ENCODE results near the gene LYPD8. TPM values are rescaled to one million over a fixed set of nuclear protein-coding genes. Genes with fewer than 3 reads are reported as not detected.
"Not testable (repeated sequence)": the region's sequence is repeated elsewhere in the genome, so short reads cannot be mapped to it uniquely, and the experiment has no call there.

LYPD8 gene
- total RNA-seq, 1 experiment from 2014 or later, result not detected

GRCh38 chr1:248798791-248799190, 43.2 kb upstream of the LYPD8 start:
- POLR2A ChIA-PET, result no interaction called here
- in situ Hi-C loops (cut with HindIII; ENCODE audit: low pct_unique_long_range_greater_than_20kb, low sequenced_read_pairs), result no loop called here
- DNase-seq (ENCODE audit: low read depth, low spot score) (no peak), ATAC-seq (no peak)
- Histone ChIP-seq H3K4me3 (ENCODE audit: low read depth in 2 of 2, low read length in 2 of 2) (no peak overlapping the region), H3K27ac (ENCODE audit: low read length) (no peak overlapping the region), H3K27me3 (ENCODE audit: control insufficient read depth, insufficient read depth, low read length) (peaks cover 3% of the 10 kb centered on the region), H3K9me3 (ENCODE audit: control insufficient read depth, insufficient read depth, low read depth, low read length) (no peaks in the 10 kb centered on the region), H3K36me3 (ENCODE audit: control insufficient read depth, insufficient read depth, low read length) (no peaks in the 10 kb centered on the region), H3K4me1 (ENCODE audit: control insufficient read depth, insufficient read depth, low read length) (no peaks in the 10 kb centered on the region)
- CTCF ChIA-PET, result no interaction called here
- TF ChIP-seq POLR2AphosphoS5 (IDR thresholded peaks at IDR 0.05; ENCODE audit: low read depth, low read length) (no peak), TCF7L2 (IDR thresholded peaks at IDR 0.05; ENCODE audit: low read depth, low read length) (no peak), SIN3A (IDR thresholded peaks at IDR 0.05; ENCODE audit: borderline replicate concordance, insufficient read depth, low read depth, low read length) (no peak)
- TF ChIP-seq, protein P1, sequence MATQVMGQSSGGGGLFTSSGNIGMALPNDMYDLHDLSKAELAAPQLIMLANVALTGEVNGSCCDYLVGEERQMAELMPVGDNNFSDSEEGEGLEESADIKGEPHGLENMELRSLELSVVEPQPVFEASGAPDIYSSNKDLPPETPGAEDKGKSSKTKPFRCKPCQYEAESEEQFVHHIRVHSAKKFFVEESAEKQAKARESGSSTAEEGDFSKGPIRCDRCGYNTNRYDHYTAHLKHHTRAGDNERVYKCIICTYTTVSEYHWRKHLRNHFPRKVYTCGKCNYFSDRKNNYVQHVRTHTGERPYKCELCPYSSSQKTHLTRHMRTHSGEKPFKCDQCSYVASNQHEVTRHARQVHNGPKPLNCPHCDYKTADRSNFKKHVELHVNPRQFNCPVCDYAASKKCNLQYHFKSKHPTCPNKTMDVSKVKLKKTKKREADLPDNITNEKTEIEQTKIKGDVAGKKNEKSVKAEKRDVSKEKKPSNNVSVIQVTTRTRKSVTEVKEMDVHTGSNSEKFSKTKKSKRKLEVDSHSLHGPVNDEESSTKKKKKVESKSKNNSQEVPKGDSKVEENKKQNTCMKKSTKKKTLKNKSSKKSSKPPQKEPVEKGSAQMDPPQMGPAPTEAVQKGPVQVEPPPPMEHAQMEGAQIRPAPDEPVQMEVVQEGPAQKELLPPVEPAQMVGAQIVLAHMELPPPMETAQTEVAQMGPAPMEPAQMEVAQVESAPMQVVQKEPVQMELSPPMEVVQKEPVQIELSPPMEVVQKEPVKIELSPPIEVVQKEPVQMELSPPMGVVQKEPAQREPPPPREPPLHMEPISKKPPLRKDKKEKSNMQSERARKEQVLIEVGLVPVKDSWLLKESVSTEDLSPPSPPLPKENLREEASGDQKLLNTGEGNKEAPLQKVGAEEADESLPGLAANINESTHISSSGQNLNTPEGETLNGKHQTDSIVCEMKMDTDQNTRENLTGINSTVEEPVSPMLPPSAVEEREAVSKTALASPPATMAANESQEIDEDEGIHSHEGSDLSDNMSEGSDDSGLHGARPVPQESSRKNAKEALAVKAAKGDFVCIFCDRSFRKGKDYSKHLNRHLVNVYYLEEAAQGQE (IDR thresholded peaks at IDR 0.05; ENCODE audit: insufficient read depth in 1 of 2, low read depth in 2 of 2, low read length in 1 of 2), result no peak
- TF ChIP-seq, protein P2, sequence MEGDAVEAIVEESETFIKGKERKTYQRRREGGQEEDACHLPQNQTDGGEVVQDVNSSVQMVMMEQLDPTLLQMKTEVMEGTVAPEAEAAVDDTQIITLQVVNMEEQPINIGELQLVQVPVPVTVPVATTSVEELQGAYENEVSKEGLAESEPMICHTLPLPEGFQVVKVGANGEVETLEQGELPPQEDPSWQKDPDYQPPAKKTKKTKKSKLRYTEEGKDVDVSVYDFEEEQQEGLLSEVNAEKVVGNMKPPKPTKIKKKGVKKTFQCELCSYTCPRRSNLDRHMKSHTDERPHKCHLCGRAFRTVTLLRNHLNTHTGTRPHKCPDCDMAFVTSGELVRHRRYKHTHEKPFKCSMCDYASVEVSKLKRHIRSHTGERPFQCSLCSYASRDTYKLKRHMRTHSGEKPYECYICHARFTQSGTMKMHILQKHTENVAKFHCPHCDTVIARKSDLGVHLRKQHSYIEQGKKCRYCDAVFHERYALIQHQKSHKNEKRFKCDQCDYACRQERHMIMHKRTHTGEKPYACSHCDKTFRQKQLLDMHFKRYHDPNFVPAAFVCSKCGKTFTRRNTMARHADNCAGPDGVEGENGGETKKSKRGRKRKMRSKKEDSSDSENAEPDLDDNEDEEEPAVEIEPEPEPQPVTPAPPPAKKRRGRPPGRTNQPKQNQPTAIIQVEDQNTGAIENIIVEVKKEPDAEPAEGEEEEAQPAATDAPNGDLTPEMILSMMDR (IDR thresholded peaks at IDR 0.05), result no peak
- intact Hi-C loops (cut with micrococcal nuclease; ENCODE audit: unreplicated experiment), result no loop called here
- BruUV-seq (replicated peaks), result no TSS peak

GRCh38 chr1:248794663-248795062, 39.1 kb upstream of the LYPD8 start:
- H3K9me3 ChIP-seq (ENCODE audit: control insufficient read depth, insufficient read depth, low read depth, low read length); CTCF ChIA-PET; ATAC-seq; intact Hi-C loops (cut with micrococcal nuclease; ENCODE audit: unreplicated experiment); in situ Hi-C loops (cut with HindIII; ENCODE audit: low pct_unique_long_range_greater_than_20kb, low sequenced_read_pairs); H3K27me3 ChIP-seq (ENCODE audit: control insufficient read depth, insufficient read depth, low read length); POLR2A ChIA-PET; DNase-seq (ENCODE audit: low read depth, low spot score); BruUV-seq (replicated peaks); H3K4me1 ChIP-seq (ENCODE audit: control insufficient read depth, insufficient read depth, low read length); H3K36me3 ChIP-seq (ENCODE audit: control insufficient read depth, insufficient read depth, low read length); H3K4me3 ChIP-seq (ENCODE audit: low read depth in 2 of 2, low read length in 2 of 2); H3K27ac ChIP-seq (ENCODE audit: low read length): not testable (repeated sequence)

- no peak overlapping the region for H3K27ac ChIP-seq (ENCODE audit: low read length)
- no TSS peak for BruUV-seq (replicated peaks)
- in situ Hi-C loops (cut with HindIII; ENCODE audit: low pct_unique_long_range_greater_than_20kb, low sequenced_read_pairs), result no loop called here
- intact Hi-C loops (cut with micrococcal nuclease; ENCODE audit: unreplicated experiment), result no loop called here
- ATAC-seq (no peak), DNase-seq (ENCODE audit: low read depth, low spot score) (no peak)
- H3K4me1 ChIP-seq (ENCODE audit: control insufficient read depth, insufficient read depth, low read length), result no peaks in the 10 kb centered on the region
- no peaks in the 10 kb centered on the region for H3K9me3 ChIP-seq (ENCODE audit: control insufficient read depth, insufficient read depth, low read depth, low read length)
- H3K27me3 ChIP-seq (ENCODE audit: control insufficient read depth, insufficient read depth, low read length), result no peaks in the 10 kb centered on the region; the same call in 1 of the 2 replicates
- no peaks in the 10 kb centered on the region for H3K36me3 ChIP-seq (ENCODE audit: control insufficient read depth, insufficient read depth, low read length)
- CTCF ChIA-PET, result no interaction called here
- no peak overlapping the region for H3K4me3 ChIP-seq (ENCODE audit: low read depth in 2 of 2, low read length in 2 of 2)
- POLR2A ChIA-PET, result no interaction called here
- no peak for TF ChIP-seq POLR2AphosphoS5 (IDR thresholded peaks at IDR 0.05; ENCODE audit: low read depth, low read length)
- TF ChIP-seq, protein P2 (IDR thresholded peaks at IDR 0.05), result no peak
- TF ChIP-seq SIN3A (IDR thresholded peaks at IDR 0.05; ENCODE audit: borderline replicate concordance, insufficient read depth, low read depth, low read length), result no peak
- TF ChIP-seq TCF7L2 (IDR thresholded peaks at IDR 0.05; ENCODE audit: low read depth, low read length), result no peak
- TF ChIP-seq, protein P1 (IDR thresholded peaks at IDR 0.05; ENCODE audit: insufficient read depth in 1 of 2, low read depth in 2 of 2, low read length in 1 of 2), result no peak
These were observed 38.0 kb upstream of the LYPD8 start for GRCh38 chr1:248793592-248793991.

Data from Panc1 (cell line).